Measurements from ENCODE around the gene RHEB.

Gene RHEB

DNA sequence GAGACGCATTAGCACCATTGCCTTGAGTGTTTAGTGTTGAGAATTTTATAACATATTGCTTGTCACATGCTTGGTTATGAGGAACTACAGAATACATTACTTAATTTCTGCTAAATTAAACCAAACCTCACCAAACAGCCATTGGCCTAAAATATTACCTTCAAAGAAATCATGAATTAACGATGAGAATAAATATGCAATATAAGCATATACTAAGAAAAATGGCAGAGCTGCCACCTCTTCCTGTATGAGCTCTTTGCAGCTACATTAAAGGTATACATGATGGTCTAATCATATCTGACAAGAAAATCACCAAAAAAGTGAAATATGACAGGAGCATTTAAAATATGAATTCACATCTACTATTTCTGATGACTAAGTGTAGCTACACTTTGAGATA is 5.2 kb upstream of the RHEB start:
- no peak for DNase-seq

DNA sequence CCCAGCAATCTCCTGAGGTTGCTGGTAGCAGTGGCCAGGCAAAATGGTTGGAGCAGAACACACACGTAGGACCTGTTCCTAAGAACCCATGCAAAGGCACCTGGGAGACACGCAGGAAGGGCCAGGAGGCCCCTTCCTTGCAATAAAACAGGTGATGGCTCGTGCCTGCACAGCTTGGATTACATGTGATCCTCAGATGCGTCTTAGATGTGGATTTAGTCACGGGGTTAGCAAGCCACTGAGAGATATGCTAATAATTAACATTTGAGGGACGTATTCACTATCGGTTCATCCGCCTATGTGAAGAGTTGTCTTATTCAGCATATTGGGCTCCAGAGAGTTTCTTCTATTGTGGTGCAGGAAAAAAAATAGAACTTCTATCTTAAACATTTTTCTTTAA is 4.6 kb upstream of the RHEB start:
- no peak for DNase-seq

DNA sequence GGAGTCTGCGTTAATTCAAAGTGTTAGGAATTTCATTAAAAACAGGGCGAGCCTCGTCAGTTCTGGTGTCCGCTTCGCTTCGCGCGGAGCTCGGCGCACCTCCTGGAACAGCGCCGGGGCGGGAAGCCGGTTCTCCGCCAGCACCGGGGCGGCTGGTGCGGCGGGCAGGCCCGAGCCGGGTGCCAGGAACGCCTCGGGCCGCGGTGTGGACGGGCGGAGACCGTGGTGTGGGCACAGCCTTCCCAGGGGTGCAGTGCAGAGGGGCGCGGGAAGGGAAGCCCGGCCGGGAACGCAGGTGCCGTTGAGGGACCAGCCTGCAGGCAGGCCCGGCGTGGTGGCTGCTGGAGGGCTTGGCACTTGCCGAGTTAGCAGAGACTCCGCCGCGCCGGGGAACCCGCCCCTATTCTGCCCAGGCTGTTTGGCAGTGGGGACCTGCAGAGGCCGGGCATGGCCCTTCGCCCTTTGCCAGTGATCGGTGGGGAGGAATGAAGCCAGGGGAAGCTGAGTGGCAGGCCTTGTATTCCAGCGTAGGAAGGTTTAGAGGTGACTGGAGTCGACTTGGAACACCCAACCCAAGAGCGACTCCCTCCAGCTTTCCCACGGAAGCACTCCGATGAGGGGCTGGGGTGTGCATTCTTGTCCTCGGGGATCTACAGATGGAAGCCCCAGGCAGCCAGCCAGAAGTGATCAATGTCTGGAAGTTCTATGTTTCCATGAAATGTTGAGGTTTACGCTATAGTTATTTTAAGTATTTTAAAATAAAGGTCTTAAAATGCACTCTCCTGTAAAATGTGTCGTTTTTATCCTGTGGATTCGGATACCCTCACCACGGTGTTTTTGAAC is 945 bp upstream of the RHEB start:
- peak; percentile 64 for DNase-seq

DNA sequence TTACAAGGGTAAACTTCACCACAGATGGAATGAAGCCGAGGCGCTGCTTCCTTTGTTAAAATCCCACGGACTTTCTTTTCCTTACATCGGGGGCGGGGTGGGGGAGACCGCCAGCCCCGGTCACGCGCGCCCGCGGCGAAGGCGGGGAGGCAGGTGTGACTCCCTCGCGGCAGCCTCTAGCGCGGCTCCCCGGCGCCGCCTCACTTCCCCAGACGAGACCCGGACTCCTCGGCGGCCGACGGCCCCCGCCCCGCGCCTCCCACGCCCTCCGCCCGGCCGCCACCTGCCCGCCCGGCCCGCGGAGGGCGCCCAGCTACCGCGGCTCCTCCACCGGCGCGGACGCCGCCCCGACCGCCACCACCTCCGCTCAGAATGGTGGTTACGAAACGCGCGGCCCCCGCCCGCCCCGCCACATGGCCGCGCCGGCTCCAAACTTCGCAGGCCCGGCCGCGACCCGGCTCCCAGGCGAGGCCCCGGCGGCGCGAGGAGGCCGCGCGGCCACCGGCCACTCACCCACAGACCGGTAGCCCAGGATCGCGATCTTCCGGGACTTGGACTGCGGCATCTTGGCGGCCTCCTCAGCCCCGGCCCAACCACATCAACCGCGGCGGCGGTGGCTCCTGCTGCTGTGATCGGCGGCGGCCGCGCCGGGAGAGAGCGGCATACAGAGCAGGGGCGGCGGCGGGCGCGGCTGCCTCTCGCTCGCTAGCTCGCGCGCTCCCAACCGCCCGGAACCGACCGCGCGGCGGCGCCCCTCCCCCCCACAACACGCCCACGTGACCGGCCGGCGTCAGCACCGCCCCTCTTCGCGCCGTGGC is 539 bp downstream of the RHEB start:
- peak; percentile 66 for DNase-seq

GRCh38 chr7:151518105-151518946 is 1.4 kb downstream of the RHEB start:
- DNase-seq = peak; percentile 74

- DNase-seq = no peak
Observed at GRCh38 chr7:151517601-151518104, 2.0 kb downstream of the RHEB start.

DNA sequence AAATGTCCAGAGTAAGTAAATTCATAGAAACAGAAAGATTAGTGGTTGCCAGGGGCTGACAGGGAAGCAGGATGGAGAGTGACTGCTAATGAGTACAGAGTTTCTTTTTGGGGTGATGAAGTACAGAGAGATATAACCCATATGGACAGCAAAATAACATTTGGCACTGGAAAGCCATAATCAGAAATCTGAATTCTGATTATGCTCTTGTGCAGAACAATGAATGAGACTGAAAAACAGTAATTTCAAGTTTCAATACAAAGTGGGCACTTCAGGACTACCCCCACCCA is 4.5 kb downstream of the RHEB start:
- DNase-seq = no peak

- no peak for DNase-seq
Observed at GRCh38 chr7:151514461-151515275, 5.0 kb downstream of the RHEB start.

DNA sequence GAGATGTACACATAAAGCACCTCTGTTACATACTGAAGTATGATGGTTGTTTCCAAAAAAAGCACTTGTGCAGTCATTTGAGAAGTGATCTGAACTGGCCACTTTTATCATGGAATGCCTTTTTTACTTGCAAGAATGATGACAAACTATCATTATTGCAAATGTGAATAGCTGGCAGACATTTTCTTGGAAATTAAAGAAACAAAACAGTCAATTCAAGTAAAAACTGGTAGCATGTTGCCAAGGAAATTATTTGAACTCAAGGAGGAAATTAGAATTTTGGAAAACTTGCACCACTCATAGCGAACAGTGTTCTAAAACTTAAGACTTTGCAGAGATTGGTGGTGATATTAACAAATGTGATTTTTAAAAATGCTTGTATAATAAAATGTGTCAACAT is 6.6 kb downstream of the RHEB start:
- DNase-seq = no peak

GRCh38 chr7:151512353-151512752 is 7.3 kb downstream of the RHEB start:
- no peak for DNase-seq

GRCh38 chr7:151511946-151512345 is 7.7 kb downstream of the RHEB start:
- no peak for DNase-seq

DNA sequence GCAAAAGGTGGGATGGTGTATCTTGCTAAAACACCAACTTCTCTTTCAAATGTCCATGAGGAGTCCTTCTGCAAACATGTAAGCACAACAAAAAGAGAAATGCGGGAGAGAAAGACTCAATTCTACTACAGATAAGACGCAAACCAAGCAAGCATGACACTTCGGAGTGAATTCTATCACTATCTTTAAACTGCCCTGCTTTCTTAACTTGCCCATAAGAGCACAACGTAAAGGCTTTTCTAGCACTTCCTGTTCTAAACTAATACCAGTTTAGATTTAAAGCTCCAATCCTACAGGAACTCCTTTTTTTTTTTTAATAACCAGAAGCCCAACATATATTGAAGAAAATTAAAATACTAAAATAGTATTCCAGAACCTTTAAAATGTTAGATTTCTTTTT is 8.4 kb downstream of the RHEB start:
- DNase-seq = no peak

DNA sequence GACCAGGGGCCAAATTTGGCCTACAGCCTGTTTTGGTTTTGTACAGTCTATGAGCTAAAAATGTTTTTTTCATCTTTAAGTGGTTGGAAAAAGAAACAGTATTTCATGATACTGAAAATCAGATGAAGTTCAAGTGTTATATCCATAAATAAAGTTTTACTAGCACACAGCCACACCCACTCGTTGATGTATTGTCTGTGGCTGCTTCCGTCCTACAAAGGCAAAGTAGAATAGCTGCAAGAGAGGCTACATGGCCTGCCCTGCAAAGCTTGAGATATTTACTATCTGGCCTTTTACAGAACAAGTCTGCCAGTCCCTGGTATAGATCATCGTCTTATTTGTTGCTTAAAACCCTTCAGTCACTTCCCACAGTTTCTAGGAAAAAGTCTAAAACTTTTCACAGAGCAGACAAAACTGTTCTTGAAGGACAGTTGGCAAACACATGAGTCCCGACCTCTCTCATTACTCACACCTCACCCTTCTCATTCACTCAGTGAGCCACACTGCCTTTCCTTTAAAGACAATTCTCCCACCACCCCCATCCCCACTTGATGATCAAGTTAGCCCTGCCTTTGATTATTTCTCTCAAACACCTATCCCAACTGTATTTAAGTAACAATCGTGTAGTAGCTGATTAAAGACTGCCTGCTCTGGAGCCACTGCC is 9.9 kb downstream of the RHEB start:
- no peak for DNase-seq

- DNase-seq = no peak
Observed at GRCh38 chr7:151508991-151509390, 10.7 kb downstream of the RHEB start.

GRCh38 chr7:151507806-151508205 is 11.9 kb downstream of the RHEB start:
- DNase-seq = no peak

GRCh38 chr7:151506901-151507382 is 12.8 kb downstream of the RHEB start:
- DNase-seq = no peak

DNA sequence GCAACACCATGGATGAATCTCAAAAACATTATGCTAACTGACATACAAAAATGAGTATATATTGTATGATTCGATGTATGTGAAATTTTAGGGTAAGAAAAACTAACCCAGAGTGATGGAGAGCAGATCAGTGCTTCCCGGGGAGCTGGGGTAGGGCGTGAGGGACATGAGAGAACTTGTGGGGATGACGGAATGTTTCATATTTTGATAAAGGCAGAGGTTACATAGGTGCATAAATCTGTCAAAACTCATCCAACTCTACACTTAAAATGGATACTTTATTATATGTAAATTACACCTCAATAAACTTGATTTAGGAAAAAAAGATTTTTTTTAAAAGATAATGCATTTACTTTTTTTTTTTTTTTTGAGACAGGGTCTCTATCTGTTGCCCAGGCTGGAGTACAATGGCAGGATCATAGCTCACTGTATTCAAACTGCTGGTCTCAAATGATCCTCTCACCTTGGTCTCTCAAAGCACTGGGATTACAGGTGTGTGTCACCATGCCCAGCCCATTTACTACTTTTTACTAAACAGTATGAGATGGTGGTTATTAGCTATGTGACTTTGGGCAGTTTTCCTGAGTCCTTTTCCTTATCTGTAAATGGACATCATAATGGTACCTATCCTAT is 13.7 kb downstream of the RHEB start:
- no peak for DNase-seq

- no peak for DNase-seq
Observed at GRCh38 chr7:151505433-151505832, 14.3 kb downstream of the RHEB start.

DNA sequence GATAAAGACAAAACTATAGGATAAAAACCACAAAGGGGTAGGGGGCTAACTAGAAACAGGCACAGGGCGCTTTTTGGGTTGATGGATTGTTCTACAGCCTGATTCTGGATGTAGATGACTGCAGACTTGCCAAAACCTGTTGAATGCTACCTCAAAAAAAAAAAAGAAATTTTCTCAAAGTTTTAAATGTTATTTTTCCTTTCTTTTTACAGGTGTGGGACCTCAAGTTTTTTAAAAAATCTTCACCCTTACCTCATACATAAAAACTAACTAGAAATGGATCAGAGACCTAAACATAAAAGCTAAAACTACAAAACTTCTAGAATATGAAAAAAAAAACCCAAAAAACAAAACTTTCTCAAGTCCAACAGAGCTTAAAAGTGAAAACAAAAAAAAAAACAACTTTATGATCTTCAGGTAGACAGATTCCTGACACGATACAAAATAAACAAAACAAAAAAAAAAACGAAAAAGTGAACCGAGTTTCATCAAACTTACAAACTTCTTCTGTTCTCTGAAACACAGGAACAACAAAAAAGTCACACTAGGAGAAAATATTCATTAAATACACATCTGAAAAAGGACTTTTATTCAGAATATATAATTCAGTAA is 14.9 kb downstream of the RHEB start:
- DNase-seq = no peak

DNA sequence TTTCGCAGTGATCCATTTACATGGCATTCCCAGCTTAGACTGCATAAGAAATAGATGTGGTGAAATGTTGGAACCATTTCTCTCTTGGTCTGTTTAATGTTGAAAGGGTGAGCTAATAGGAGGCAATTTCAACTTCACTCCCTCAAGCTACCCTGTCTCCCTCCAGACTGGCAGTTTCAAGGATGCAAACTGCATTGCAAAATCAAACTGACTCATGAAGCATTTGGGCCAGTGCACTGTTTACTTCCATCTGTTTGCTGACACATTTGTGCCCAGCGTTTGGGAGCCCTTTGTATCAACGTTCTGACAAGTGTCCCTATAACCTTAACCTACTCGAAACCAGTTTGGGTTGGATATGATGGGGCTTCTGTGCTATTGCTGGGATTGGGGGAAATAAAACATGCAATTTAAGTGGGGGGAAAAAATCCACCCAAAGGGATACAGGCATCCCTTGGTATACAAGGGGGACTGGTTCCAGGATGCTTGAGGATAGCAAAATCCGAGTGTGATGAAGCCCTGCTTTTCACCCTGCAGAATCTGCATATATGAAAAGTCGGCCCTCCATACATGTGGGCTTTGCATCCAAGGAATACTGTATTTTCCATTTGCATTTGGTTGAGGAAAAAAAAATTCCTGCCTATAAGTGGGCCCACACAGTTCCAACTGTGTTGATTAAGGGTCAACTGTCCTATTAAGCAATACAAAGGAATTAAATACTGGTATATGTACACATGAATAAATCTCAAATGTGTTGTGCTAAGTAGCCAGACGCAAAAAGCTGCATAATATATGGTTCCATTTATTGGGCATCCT is 15.6 kb downstream of the RHEB start:
- DNase-seq = no peak

Data from stimulated activated CD8-positive, alpha-beta memory T cell treated with anti-CD3 and anti-CD28 coated beads, Interleukin-4, amount 100 ng/mL, for 48 hours (primary cell).